Neural progenitor cell (in vitro differentiated cells): ENCODE measurements around the gene ADCY1. TPM values are rescaled to one million over a fixed set of nuclear protein-coding genes. Genes with fewer than 3 reads are reported as not detected.
A peak's percentile ranks its signal among the peaks of the same experiment; 100 is the strongest.

ENCODE experiments used
- DNase-seq: peaks from one replicate; pipeline ENCODE4 v3.0.0-alpha.2; 2016; ENCODE audit warnings: low spot score
- H2AFZ ChIP-seq: fragments of 200-600 bp; sonication (generic); replicated peaks from 2 replicates; pipeline ENCODE4 v1.6.1; 2016; ENCODE audit warnings: antibody characterized with exemption
- H3F3A ChIP-seq: fragments of 200-600 bp; sonication (generic); 2 replicates; pipeline ENCODE4 v1.6.1; 2016; ENCODE audit warnings: antibody characterized with exemption, low read depth
- H3K27ac ChIP-seq: fragments of 200-600 bp; sonication (generic); 2 replicates; pipeline ENCODE4 v1.5.1; 2016; ENCODE audit warnings: mild to moderate bottlenecking
- H3K27me3 ChIP-seq: fragments of 200-600 bp; sonication (generic); 2 replicates; pipeline ENCODE4 v1.6.1; 2016; ENCODE audit warnings: mild to moderate bottlenecking, moderate library complexity
- H3K36me3 ChIP-seq: fragments of 200-600 bp; sonication (generic); 2 replicates; pipeline ENCODE4 v1.5.1; 2016
- H3K4me1 ChIP-seq: fragments of 200-600 bp; sonication (generic); 2 replicates; pipeline ENCODE4 v1.6.1; 2016; ENCODE audit warnings: mixed run types
- H3K4me2 ChIP-seq: fragments of 200-600 bp; sonication (generic); 2 replicates; pipeline ENCODE4 v1.6.1; 2016
- H3K4me3 ChIP-seq: fragments of 200-600 bp; sonication (generic); 2 replicates; pipeline ENCODE4 v1.5.1; 2016
- H3K79me2 ChIP-seq: fragments of 200-600 bp; sonication (generic); 2 replicates; pipeline ENCODE4 v1.6.1; 2016; ENCODE audit warnings: low read depth
- H3K9ac ChIP-seq: fragments of 200-600 bp; sonication (generic); 2 replicates; pipeline ENCODE4 v1.6.1; 2016
- H3K9me3 ChIP-seq: fragments of 200-600 bp; sonication (generic); 2 replicates; pipeline ENCODE4 v1.5.1; 2016; ENCODE audit warnings: low read depth
- H4K20me1 ChIP-seq: fragments of 200-600 bp; sonication (generic); 2 replicates; pipeline ENCODE4 v1.6.1; 2016; ENCODE audit warnings: low read depth
- H3K27ac Mint-ChIP-seq: 3 replicates; pipeline ENCODE4 v1.8.0; 2021; ENCODE audit warnings: mixed read lengths
- H3K27me3 Mint-ChIP-seq: 2 replicates; pipeline ENCODE4 v1.8.0; 2022; ENCODE audit warnings: low read depth, mild to moderate bottlenecking, inconsistent platforms, moderate library complexity, mixed read lengths; ENCODE audit not compliant: insufficient read depth
- H3K36me3 Mint-ChIP-seq: 3 replicates; pipeline ENCODE4 v1.8.0; 2021; ENCODE audit warnings: mixed read lengths
- H3K4me1 Mint-ChIP-seq: 3 replicates; pipeline ENCODE4 v1.8.0; 2021; ENCODE audit warnings: mixed read lengths
- H3K4me3 Mint-ChIP-seq: 3 replicates; pipeline ENCODE4 v1.8.0; 2021; ENCODE audit warnings: mild to moderate bottlenecking, moderate library complexity, mixed read lengths
- H3K9me3 Mint-ChIP-seq: 3 replicates; pipeline ENCODE4 v1.8.0; 2020; ENCODE audit warnings: mixed read lengths
- CTCF ChIP-seq: fragments of 200-600 bp; sonication (generic); IDR thresholded peaks from 2 replicates; pipeline ENCODE4 v1.5.1; 2017; ENCODE audit warnings: antibody characterized with exemption, mild to moderate bottlenecking
- EZH2 ChIP-seq: fragments of 200-600 bp; sonication (generic); IDR thresholded peaks from 2 replicates; pipeline ENCODE4 v1.6.1; 2017; ENCODE audit warnings: antibody characterized with exemption, mild to moderate bottlenecking, moderate library complexity
- EZH2phosphoT487 ChIP-seq: fragments of 200-600 bp; sonication (generic); IDR thresholded peaks from 2 replicates; pipeline ENCODE4 v1.6.1; 2017; ENCODE audit warnings: antibody characterized with exemption
- total RNA-seq: library from RNA; depleted of rRNA; stranded (reverse); fragments of >200 nt; gene quantifications from 2 replicates; pipeline ENCODE4 v1.2.3, GENCODE V29; 2015; ENCODE audit warnings: low replicate concordance

Gene ADCY1
- total RNA-seq, 1 donor from 2014 or later = 7.4 TPM

GRCh38 chr7:45625714-45626440 is 51.7 kb downstream of the ADCY1 start:
- Mint-ChIP-seq H3K4me3 (no peak overlapping the region), H3K27ac (peak overlapping the region; percentile 9), H3K9me3 (peaks cover 12% of the 10 kb centered on the region), H3K27me3 (peaks cover 2% of the 10 kb centered on the region), H3K4me1 (no peaks in the 10 kb centered on the region), H3K36me3 (peaks cover 7% of the 10 kb centered on the region)
- Histone ChIP-seq H3K9me3 (no peaks in the 10 kb centered on the region), H3K4me1 (no peaks in the 10 kb centered on the region), H3F3A (no peaks in the 10 kb centered on the region), H3K79me2 (no peaks in the 10 kb centered on the region), H3K9ac (no peak overlapping the region), H3K27ac (no peak overlapping the region), H3K4me2 (no peak overlapping the region), H2AFZ (no peak overlapping the region), H3K36me3 (no peaks in the 10 kb centered on the region), H4K20me1 (no peaks in the 10 kb centered on the region), H3K27me3 (no peaks in the 10 kb centered on the region), H3K4me3 (no peak overlapping the region)
- TF ChIP-seq EZH2 (no peak), EZH2phosphoT487 (no peak), CTCF (no peak)
- DNase-seq = no peak

GRCh38 chr7:45626441-45627430 is 52.6 kb downstream of the ADCY1 start:
- Histone ChIP-seq H3F3A (no peaks in the 10 kb centered on the region), H3K4me2 (no peak overlapping the region), H3K9me3 (no peaks in the 10 kb centered on the region), H3K9ac (no peak overlapping the region), H3K4me3 (no peak overlapping the region), H3K27ac (no peak overlapping the region), H2AFZ (no peak overlapping the region), H3K27me3 (no peaks in the 10 kb centered on the region), H3K4me1 (no peaks in the 10 kb centered on the region), H4K20me1 (no peaks in the 10 kb centered on the region), H3K36me3 (no peaks in the 10 kb centered on the region), H3K79me2 (no peaks in the 10 kb centered on the region)
- H3K27me3 Mint-ChIP-seq = peaks cover 2% of the 10 kb centered on the region
- peaks cover 16% of the 10 kb centered on the region for H3K9me3 Mint-ChIP-seq
- H3K4me1 Mint-ChIP-seq = no peaks in the 10 kb centered on the region
- no peak for TF ChIP-seq EZH2
- TF ChIP-seq EZH2phosphoT487 = no peak
- no peak for TF ChIP-seq CTCF
- peaks cover 5% of the 10 kb centered on the region for H3K36me3 Mint-ChIP-seq
- no peak overlapping the region for H3K4me3 Mint-ChIP-seq
- H3K27ac Mint-ChIP-seq = no peak overlapping the region
- no peak for DNase-seq

GRCh38 chr7:45627691-45628456 is 53.7 kb downstream of the ADCY1 start:
- H3K27ac Mint-ChIP-seq = no peak overlapping the region
- H3K27ac ChIP-seq = no peak overlapping the region
- no peaks in the 10 kb centered on the region for H3K4me1 Mint-ChIP-seq
- H2AFZ ChIP-seq = no peak overlapping the region
- H3K9ac ChIP-seq = no peak overlapping the region
- no peak overlapping the region for H3K4me2 ChIP-seq
- no peak overlapping the region for H3K4me3 ChIP-seq
- H4K20me1 ChIP-seq = no peaks in the 10 kb centered on the region
- H3K79me2 ChIP-seq = no peaks in the 10 kb centered on the region
- peaks cover 2% of the 10 kb centered on the region for H3K27me3 Mint-ChIP-seq
- no peaks in the 10 kb centered on the region for H3F3A ChIP-seq
- H3K4me1 ChIP-seq = no peaks in the 10 kb centered on the region
- no peaks in the 10 kb centered on the region for H3K36me3 ChIP-seq
- no peak for DNase-seq
- H3K9me3 ChIP-seq = no peaks in the 10 kb centered on the region
- H3K27me3 ChIP-seq = no peaks in the 10 kb centered on the region
- H3K4me3 Mint-ChIP-seq = no peak overlapping the region
- TF ChIP-seq EZH2phosphoT487 (no peak), EZH2 (no peak), CTCF (no peak)
- H3K9me3 Mint-ChIP-seq = peaks cover 20% of the 10 kb centered on the region
- H3K36me3 Mint-ChIP-seq = peaks cover 5% of the 10 kb centered on the region
